ENCODE results near the gene LPCAT3. TPM values are rescaled to one million over a fixed set of nuclear protein-coding genes. Genes with fewer than 3 reads are reported as not detected.
A peak's percentile ranks its signal among the peaks of the same experiment; 100 is the strongest.

The LPCAT3 gene
- total RNA-seq, 1 donor from 2014 or later, result 23.0 TPM

- no peak for DNase-seq (ENCODE audit: low spot score in 2 of 2)
- no peaks in the 10 kb centered on the region for H3K9me3 ChIP-seq
- H3K36me3 ChIP-seq, result no peaks in the 10 kb centered on the region
- H3K27ac ChIP-seq, result peak overlapping the region in 1 of 2 donors; percentile 38
- no peaks in the 10 kb centered on the region for H3K4me1 ChIP-seq
- intact Hi-C loops (cut with DNase I), result no loop called here
- no peak for TF ChIP-seq CTCF (IDR thresholded peaks at IDR 0.05)
- no peaks in the 10 kb centered on the region for H3K27me3 ChIP-seq
- H3K4me3 ChIP-seq, result peak overlapping the region in 1 of 2 donors; percentile 57
Observed at GRCh38 chr12:6952863-6953441, 65.3 kb downstream of the LPCAT3 start.

- H3K4me3 ChIP-seq, result peak overlapping the region in 1 of 2 donors; percentile 57
- no peak for TF ChIP-seq CTCF (IDR thresholded peaks at IDR 0.05)
- H3K9me3 ChIP-seq, result no peaks in the 10 kb centered on the region
- H3K36me3 ChIP-seq, result no peaks in the 10 kb centered on the region
- intact Hi-C loops (cut with DNase I), result no loop called here
- no peaks in the 10 kb centered on the region for H3K4me1 ChIP-seq
- H3K27me3 ChIP-seq, result no peaks in the 10 kb centered on the region
- H3K27ac ChIP-seq, result peak overlapping the region in 1 of 2 donors; percentile 38
- DNase-seq (ENCODE audit: low spot score in 2 of 2), result no peak
Observed at GRCh38 chr12:6952121-6952862, 66.0 kb downstream of the LPCAT3 start.

- Histone ChIP-seq H3K4me3 (peak overlapping the region in 1 of 2 donors; percentile 57), H3K9me3 (no peaks in the 10 kb centered on the region), H3K4me1 (no peaks in the 10 kb centered on the region), H3K36me3 (peaks cover 0 to 4% of the 10 kb centered on the region in 2 donors), H3K27me3 (no peaks in the 10 kb centered on the region), H3K27ac (peak overlapping the region; percentile 38 to 39)
- no peak for DNase-seq (ENCODE audit: low spot score in 2 of 2)
- intact Hi-C loops (cut with DNase I), result no loop called here
- no peak for TF ChIP-seq CTCF (IDR thresholded peaks at IDR 0.05)
Observed at GRCh38 chr12:6951551-6952120, 66.6 kb downstream of the LPCAT3 start.

GRCh38 chr12:6950811-6951540 lies 67.3 kb downstream of the LPCAT3 start, which contains the start of gene PTPN6:
TSS of gene PTPN6 (plus strand) at chr12:6951356. CDS start at chr12:6951513, 157 bp downstream.
- no peak for TF ChIP-seq CTCF (IDR thresholded peaks at IDR 0.05)
- DNase-seq (ENCODE audit: low spot score in 2 of 2), result peak in 1 of 2 donors; percentile 77
- intact Hi-C loops (cut with DNase I), result no loop called here
- Histone ChIP-seq H3K4me3 (peak within 1 kb of the TSS in 1 of 2 donors; percentile 57), H3K27ac (peak within 1 kb of the TSS; percentile 38 to 39), H3K9me3 (no peaks in the 10 kb centered on the region), H3K4me1 (no peaks in the 10 kb centered on the region), H3K27me3 (no peaks in the 10 kb centered on the region), H3K36me3 (peaks cover 3 to 8% of the 10 kb centered on the region in 2 donors)

- H3K9me3 ChIP-seq, result no peaks in the 10 kb centered on the region
- TF ChIP-seq CTCF (IDR thresholded peaks at IDR 0.05), result no peak
- H3K4me3 ChIP-seq, result no peak overlapping the region
- no peak for DNase-seq (ENCODE audit: low spot score in 2 of 2)
- H3K27me3 ChIP-seq, result no peaks in the 10 kb centered on the region
- H3K36me3 ChIP-seq, result peaks cover 6 to 14% of the 10 kb centered on the region in 2 donors
- H3K27ac ChIP-seq, result no peak overlapping the region
- intact Hi-C loops (cut with DNase I), result no loop called here
- H3K4me1 ChIP-seq, result peaks cover 0 to 3% of the 10 kb centered on the region in 2 donors
Observed at GRCh38 chr12:6950401-6950801, 67.9 kb downstream of the LPCAT3 start.
